GM12801 (cell line): ENCODE data around the gene LONP1.

ENCODE experiments used
- TF ChIP-seq, protein P1 (sequence below): IDR thresholded peaks from one replicate; pipeline ENCODE4 v1.5.1; 2011; ENCODE audit warnings: control low read depth; ENCODE audit not compliant: insufficient read length; ENCODE audit errors: extremely low read depth

LONP1 gene

DNA sequence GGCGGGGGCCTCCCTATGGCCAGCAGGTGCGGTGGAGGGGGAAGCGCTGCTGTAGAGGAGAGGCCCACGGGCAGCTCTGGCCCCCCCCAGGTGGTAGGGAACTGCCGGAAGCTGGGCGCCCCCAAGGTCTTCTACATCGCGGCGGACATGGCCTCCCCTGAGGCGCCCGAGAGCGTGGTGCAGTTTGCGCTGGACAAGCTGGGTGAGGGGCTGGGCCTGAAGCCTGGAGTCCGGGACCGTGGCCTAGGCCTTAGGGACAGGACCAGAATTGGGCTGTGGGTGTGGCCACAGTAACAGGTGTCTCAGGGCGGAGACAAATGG is 33.7 kb downstream of the LONP1 start:
- TF ChIP-seq, protein P1, sequence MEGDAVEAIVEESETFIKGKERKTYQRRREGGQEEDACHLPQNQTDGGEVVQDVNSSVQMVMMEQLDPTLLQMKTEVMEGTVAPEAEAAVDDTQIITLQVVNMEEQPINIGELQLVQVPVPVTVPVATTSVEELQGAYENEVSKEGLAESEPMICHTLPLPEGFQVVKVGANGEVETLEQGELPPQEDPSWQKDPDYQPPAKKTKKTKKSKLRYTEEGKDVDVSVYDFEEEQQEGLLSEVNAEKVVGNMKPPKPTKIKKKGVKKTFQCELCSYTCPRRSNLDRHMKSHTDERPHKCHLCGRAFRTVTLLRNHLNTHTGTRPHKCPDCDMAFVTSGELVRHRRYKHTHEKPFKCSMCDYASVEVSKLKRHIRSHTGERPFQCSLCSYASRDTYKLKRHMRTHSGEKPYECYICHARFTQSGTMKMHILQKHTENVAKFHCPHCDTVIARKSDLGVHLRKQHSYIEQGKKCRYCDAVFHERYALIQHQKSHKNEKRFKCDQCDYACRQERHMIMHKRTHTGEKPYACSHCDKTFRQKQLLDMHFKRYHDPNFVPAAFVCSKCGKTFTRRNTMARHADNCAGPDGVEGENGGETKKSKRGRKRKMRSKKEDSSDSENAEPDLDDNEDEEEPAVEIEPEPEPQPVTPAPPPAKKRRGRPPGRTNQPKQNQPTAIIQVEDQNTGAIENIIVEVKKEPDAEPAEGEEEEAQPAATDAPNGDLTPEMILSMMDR = no peak

DNA sequence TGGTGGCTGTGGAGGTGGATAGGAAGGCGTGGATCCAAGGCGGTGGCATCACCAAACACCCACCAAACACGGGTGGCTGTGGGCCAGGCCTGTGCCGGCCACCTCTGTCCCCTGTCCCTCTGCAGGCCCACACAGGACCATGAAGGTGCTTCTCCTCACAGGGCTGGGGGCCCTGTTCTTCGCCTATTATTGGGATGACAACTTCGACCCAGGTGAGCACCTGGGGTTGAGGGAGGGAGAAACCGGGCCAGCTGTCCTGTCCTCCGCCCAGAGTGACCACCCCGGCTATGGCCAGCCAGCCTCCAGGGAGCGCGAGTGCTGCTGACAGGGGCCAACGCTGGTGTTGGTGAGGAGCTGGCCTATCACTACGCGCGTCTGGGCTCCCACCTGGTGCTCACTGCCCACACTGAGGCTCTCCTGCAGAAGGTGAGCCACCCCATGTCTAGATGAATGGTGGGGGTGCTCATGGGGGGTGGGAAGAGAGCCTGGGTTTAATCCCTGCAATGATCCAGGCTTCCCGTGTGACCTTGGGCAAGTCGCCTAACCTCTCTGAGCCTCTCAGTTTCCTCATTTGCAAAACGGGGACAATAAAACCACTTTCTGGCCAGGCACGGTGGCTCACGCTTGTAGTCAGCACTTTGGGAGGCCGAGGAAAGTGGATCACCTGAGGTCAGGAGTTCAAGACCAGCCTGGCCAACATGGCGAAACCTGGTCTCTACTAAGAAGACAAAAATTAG is 35.1 kb downstream of the LONP1 start:
- TF ChIP-seq, protein P1 = no peak

DNA sequence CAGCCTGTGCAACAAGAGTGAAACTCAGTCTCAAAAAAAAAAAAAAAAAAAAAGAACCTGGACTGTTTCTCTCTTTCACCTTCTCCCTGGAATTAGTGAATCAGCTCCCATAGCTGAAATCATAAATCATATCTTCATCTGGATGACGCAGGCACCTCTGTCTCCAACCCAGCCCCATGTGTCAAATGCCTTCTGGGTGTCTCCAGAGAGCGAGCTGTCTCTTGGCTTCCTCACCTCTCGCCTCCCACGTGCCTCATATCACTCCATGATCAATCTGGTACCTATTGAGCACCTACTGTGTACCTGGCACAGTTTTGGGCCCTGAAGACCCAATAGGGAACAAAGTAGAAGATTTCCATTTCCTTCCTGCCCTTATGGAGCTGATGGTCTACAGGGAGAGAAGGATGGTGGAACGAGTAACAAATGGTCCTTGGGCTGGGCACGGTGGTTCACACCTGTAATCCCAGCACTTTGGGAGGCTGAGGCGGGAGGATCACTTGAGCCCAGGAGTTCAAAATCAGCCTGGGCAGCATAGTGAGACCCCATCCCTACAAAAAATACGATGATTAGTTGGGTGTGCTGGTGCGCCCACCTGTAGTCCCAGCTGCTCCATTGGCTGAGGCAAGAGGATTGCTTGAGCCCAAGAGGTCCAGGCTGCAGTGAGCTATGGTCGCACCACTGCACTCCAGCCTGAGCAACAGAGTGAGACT is 36.6 kb downstream of the LONP1 start:
- TF ChIP-seq, protein P1 = no peak

DNA sequence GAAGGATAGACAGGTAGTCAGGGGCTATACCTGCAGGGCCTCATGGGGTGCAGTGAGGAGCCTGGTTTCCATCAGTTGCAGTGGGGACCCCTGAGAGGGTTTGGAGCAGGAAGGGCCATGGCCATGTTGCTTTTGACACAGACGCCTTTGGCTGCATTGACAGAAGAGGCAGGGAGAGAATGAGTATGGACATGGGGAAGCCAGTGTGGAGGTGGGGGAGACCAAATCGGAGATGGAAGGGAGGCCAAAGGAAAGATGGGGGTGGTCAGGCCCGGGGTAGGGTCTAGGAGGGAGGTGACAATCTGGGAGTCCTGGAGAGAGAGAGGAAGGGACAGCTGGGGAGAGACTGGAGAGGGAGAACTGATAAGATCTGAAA is 37.9 kb downstream of the LONP1 start:
- TF ChIP-seq, protein P1 = no peak

DNA sequence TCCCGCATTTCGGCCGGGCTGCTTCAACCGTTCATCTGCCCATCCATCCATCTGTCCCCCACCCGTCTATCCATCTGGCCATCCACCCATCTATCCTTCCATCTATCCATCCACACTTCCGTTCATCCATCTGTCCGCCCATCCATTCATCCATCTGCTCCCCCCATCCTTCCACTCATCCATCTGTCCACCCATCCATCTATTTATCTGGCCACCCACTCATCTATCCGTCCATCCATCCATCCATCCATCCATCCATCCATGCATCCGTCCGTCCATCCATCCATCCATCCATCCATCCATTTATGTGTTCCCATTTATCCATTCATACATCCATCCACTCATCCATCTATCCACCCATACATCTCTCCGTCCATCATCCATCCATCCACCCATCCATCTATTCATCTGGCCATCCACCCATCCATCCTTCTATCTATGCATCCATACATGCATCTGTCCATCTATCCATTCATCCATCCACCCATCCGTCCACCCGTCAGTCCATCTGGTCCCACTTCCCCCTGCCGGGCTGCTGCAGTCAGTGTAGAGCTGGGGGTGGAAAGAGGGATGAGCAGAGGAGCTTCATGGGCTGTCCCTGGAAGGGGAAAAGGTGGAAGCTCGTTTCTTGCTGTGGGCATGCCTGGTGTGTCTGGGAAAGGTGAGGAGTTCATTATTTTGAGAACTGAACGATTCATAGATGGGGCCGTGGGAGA is 38.4 kb downstream of the LONP1 start:
- TF ChIP-seq, protein P1 = no peak

DNA sequence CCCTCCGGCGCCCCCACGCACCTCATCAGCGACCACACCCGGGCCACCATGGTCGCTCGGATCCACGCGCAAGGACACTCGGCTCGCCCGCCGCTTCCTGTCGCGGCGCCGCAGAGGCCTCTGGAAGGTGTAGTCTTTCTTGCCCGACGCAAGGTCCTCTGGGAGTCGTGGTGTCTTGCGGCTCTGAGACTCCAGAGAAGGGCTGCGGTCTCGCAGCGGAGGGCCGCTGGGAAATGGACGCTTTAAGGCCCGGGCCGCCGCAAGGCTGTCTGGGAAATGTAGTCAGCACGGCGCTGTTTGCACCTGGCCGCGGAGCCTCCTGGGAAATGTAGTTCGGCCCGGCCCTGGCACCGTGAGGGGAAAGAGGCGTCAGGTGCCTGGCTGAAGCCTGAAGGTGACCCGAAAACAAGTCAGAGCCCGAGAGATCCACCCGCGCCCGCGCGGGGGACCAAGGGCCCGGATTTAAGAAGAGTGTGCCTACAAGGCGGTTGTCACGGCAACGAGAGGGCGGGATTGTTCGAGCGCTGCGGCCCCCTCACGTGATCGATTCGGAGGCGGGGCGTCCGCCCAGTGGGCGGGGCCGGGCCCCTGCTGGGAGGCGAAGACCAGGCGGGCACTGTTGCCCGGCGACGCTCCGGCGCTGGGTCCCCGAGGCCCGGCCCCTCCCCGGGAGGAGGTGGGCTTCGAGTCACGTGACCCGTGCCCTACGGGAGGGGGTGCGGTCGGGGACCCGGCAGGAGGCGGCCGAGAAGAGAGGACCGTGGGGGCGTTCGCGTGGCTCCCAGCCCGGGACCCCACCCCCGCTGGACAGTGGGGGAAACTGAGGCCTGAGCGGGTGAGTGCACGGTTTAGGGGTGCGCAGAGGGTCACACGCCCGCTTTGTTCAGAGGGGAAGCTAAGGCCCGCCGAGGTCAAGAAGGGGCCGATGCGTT is 39.2 kb downstream of the LONP1 start, which contains the start of the genes HSD11B1L and MICOS13:
Gene HSD11B1L (plus strand): TSS at position 591 of the 932 bp plus-strand sequence. CDS start 3,806 bp downstream, outside the sequence.
Gene MICOS13 (minus strand): TSS at position 80 of the 932 bp plus-strand sequence. CDS start 30 bp downstream, at position 50.
- TF ChIP-seq, protein P1 = no peak

DNA sequence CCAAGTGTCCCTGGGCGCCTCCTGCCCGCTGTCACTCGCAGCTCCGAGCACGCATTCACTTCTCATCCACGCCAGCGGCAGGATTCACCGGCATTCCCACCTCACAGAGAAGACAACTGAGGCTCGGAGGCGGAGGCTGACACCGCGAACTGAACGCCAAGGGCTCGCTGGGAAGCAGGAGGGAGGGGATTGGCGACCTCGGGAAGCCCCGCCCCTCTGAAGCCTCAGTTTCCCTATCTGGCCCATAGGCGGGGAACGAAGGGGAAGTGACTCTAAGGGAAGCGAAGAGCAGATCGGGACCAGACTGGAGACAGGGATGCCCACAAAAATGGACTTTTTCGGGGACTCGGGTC is 39.9 kb downstream of the LONP1 start:
- TF ChIP-seq, protein P1 = no peak
